Left ventricle myocardium inferior (tissue), 1 donor: ENCODE results near the gene ARHGAP26. TPM values are rescaled to one million over a fixed set of nuclear protein-coding genes. Genes with fewer than 3 reads are reported as not detected.

Experiments used
- DNase-seq: peaks from one replicate; pipeline ENCODE4 v3.0.0-alpha.2; 2020
- H3K27ac ChIP-seq: fragments of 200-600 bp; replicated peaks from 2 replicates; pipeline ENCODE4 v1.8.0; 2021
- H3K27me3 ChIP-seq: fragments of 200-600 bp; 2 replicates; pipeline ENCODE4 v1.8.0; 2021; ENCODE audit warnings: low read depth
- H3K36me3 ChIP-seq: fragments of 200-600 bp; 2 replicates; pipeline ENCODE4 v1.8.0; 2021
- H3K4me1 ChIP-seq: fragments of 200-600 bp; 2 replicates; pipeline ENCODE4 v1.8.0; 2021
- H3K4me3 ChIP-seq: fragments of 200-600 bp; 2 replicates; pipeline ENCODE4 v1.8.0; 2021; ENCODE audit warnings: mild to moderate bottlenecking, moderate library complexity
- H3K9me3 ChIP-seq: fragments of 200-600 bp; replicated peaks from 2 replicates; pipeline ENCODE4 v1.8.0; 2021
- intact Hi-C: fragments of 100-400 bp; cut with micrococcal nuclease; formaldehyde crosslinking; loops from one replicate; pipeline ENCODE4 v1.11.0; 2022
- total RNA-seq: library from RNA; stranded (reverse); fragmentation: NEBNext Ultra II Directional; extraction: Animal tissue kit (Norgen Biotek cat#: 25700); gene quantifications from one replicate; pipeline ENCODE4 v1.2.1, GENCODE V29; 2021
- TF ChIP-seq, protein P1 (sequence below): fragments of 200-600 bp; IDR thresholded peaks from 2 replicates; pipeline ENCODE4 v1.8.0; 2021; ENCODE audit warnings: antibody characterized with exemption, mild to moderate bottlenecking, borderline replicate concordance
- donor health status: DM: no; HTN: yes; CAD: no; lungs with severe emphysema.

The ARHGAP26 gene
- total RNA-seq, 1 donor from 2014 or later: 35.7 TPM

DNA sequence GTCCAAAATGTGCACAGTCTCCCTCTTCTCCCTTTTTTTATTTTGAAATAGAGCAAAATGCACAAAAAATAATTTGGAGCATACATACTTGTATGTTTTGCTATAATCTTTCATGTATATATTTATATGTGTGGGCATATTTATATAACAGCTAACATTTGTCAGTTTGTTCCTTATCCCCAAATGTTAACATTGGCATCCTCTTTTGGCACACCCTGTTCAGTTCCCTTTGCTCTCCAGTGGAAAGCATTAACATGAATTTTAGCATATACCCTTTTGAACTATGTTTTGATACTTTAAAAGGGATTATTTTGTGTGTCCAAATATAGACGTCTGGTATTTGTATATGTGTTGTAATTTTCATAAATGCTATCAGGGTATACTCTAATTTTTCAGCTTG is 306.2 kb downstream of the ARHGAP26 start:
- Histone ChIP-seq H3K27ac (no peak overlapping the region), H3K4me3 (no peak overlapping the region), H3K27me3 (no peaks in the 10 kb centered on the region), H3K9me3 (peaks cover 5% of the 10 kb centered on the region), H3K36me3 (no peaks in the 10 kb centered on the region), H3K4me1 (peaks cover 27% of the 10 kb centered on the region)
- TF ChIP-seq, protein P1, sequence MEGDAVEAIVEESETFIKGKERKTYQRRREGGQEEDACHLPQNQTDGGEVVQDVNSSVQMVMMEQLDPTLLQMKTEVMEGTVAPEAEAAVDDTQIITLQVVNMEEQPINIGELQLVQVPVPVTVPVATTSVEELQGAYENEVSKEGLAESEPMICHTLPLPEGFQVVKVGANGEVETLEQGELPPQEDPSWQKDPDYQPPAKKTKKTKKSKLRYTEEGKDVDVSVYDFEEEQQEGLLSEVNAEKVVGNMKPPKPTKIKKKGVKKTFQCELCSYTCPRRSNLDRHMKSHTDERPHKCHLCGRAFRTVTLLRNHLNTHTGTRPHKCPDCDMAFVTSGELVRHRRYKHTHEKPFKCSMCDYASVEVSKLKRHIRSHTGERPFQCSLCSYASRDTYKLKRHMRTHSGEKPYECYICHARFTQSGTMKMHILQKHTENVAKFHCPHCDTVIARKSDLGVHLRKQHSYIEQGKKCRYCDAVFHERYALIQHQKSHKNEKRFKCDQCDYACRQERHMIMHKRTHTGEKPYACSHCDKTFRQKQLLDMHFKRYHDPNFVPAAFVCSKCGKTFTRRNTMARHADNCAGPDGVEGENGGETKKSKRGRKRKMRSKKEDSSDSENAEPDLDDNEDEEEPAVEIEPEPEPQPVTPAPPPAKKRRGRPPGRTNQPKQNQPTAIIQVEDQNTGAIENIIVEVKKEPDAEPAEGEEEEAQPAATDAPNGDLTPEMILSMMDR: no peak
- no peak for DNase-seq
- intact Hi-C loops: no loop called here

DNA sequence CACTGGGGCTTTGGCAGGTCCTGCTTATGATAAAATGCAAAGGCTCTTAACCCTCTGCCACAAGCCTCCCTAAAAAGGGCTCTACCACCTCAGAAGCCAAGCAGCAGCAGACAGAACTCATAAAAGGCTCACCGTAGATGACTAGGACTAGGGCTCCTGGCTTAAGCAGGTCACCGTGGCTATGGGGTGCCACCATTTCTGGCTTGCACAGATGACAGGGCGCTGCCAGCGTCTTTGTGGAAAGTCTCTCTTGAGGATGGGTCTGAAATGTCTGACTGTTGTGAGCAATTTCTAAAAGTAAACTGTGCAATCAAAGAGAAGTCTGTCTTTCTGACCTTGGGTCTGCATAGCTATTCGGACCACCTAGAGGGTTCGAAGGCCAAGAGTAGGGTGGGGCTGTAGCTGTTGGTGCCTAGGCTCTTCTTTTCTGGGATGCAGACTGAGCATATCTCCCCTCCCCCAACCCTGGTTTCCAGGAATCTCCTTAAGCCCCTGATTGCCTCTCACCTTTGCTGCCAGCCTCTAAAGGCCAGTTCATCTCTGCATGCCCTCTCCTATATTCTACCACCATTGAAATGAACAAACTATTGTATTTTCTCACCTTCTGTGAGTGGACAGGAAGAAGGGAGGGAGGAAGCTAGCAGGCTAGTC is 307.4 kb downstream of the ARHGAP26 start:
- intact Hi-C loops: no loop called here
- peaks cover 36% of the 10 kb centered on the region for H3K4me1 ChIP-seq
- H3K27ac ChIP-seq: no peak overlapping the region
- no peaks in the 10 kb centered on the region for H3K36me3 ChIP-seq
- TF ChIP-seq, protein P1: no peak
- no peak overlapping the region for H3K4me3 ChIP-seq
- DNase-seq: no peak
- no peaks in the 10 kb centered on the region for H3K9me3 ChIP-seq
- no peaks in the 10 kb centered on the region for H3K27me3 ChIP-seq

DNA sequence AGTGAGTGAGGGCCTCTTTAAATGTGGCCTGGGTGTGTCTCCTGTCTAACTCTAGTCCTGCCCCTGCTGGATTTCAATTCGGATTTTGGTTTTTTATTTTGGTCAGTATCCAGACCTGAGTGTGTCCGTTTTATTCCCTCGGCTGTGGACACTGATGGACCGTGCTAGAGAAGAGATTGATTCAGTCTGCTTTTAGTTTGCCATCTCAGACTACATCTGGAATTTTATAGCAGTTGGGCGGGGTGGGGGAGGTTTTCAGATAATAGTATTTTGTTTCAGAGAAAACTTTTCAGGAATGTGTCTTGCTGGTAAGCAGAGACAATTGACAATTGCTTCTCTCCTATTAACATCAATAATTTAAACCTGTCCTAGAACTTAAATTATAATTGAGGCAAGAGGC is 308.1 kb downstream of the ARHGAP26 start:
- H3K36me3 ChIP-seq: no peaks in the 10 kb centered on the region
- intact Hi-C loops: no loop called here

DNA sequence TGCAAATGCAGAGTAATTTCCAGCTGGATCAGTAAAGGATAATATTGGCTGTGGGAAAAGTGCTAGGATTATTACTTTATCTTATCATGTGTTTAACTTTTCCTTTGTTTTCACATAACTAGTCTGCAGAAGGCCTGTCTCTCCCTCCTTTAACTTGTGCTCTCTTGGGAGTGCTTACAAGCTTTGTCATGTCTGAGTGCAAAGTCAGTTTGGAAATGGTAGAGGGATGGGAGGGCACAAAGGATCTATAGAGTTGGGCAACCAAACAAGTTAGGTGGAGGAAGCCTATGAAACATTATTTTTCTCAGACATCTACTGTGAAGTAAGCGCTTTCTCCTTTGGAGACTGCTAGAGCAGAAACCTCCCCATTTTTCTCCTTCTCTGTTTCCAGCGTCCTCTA is 308.8 kb downstream of the ARHGAP26 start:
- no peaks in the 10 kb centered on the region for H3K27me3 ChIP-seq
- TF ChIP-seq, protein P1: no peak
- peaks cover 45% of the 10 kb centered on the region for H3K4me1 ChIP-seq
- intact Hi-C loops: no loop called here
- no peak overlapping the region for H3K4me3 ChIP-seq
- H3K27ac ChIP-seq: no peak overlapping the region
- H3K9me3 ChIP-seq: no peaks in the 10 kb centered on the region
- no peaks in the 10 kb centered on the region for H3K36me3 ChIP-seq
- DNase-seq: no peak

More for the DNA sequence above, 308.1 kb downstream of the ARHGAP26 start:
- H3K27ac ChIP-seq: no peak overlapping the region
- H3K9me3 ChIP-seq: no peaks in the 10 kb centered on the region
- no peak overlapping the region for H3K4me3 ChIP-seq
- DNase-seq: no peak
- peaks cover 43% of the 10 kb centered on the region for H3K4me1 ChIP-seq
- TF ChIP-seq, protein P1: no peak
- no peaks in the 10 kb centered on the region for H3K27me3 ChIP-seq

DNA sequence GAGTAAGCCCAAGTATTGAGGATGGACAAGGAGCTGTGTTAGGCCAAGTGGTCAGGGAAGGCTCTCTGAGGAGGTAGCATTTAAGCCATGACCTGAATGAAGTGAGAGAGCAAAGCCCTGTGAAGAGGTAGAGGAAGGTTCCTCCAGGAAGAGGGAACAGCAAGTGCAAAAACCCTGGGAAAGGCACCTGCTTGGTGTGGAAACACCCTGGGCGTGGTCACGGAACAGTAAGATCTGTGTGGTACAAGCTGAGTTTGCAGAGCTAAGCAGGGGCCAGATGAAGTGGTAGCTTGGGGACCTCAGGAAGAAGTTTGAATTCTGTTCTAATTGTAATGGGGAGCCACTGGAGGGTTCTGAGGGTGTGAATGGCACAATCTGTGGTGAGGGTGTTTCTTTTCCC is 310.2 kb downstream of the ARHGAP26 start:
- no peaks in the 10 kb centered on the region for H3K27me3 ChIP-seq
- H3K4me3 ChIP-seq: no peak overlapping the region
- no peak overlapping the region for H3K27ac ChIP-seq
- no peaks in the 10 kb centered on the region for H3K9me3 ChIP-seq
- TF ChIP-seq, protein P1: no peak
- H3K4me1 ChIP-seq: peaks cover 60% of the 10 kb centered on the region
- intact Hi-C loops: no loop called here
- DNase-seq: no peak
- H3K36me3 ChIP-seq: no peaks in the 10 kb centered on the region
